K562 (cell line): ENCODE measurements around the gene SLC16A13. TPM values are rescaled to one million over a fixed set of nuclear protein-coding genes. Genes with fewer than 3 reads are reported as not detected.
A peak's percentile ranks its signal among the peaks of the same experiment; 100 is the strongest.

Source experiments
- ADNP ChIP-seq: fragments of 200-800 bp; sonication (Bioruptor generic); IDR thresholded peaks from 2 replicates; pipeline ENCODE4 v1.6.1; 2016; ENCODE audit warnings: missing genetic modification characterization, missing compliant biosample characterization
- HSF4 ChIP-seq: fragments of 250-450 bp; sonication (Bioruptor Pico); IDR thresholded peaks from 2 replicates; pipeline ENCODE4 v2.1.2; 2022; ENCODE audit warnings: mild to moderate bottlenecking, moderate library complexity, borderline replicate concordance
- KDM5B ChIP-seq: fragments of 200-600 bp; sonication (generic); IDR thresholded peaks from 2 replicates; pipeline ENCODE4 v1.6.1; 2012; ENCODE audit warnings: low read depth, mild to moderate bottlenecking, moderate library complexity, low read length, control low read depth, inconsistent platforms; ENCODE audit not compliant: insufficient replicate concordance
- KLF16 ChIP-seq: IDR thresholded peaks from 2 replicates; pipeline ENCODE4 v1.6.1; 2016; ENCODE audit warnings: antibody characterized with exemption
- MYNN ChIP-seq, 2 experiments: sonication (generic); formaldehyde crosslinking in 1 of 2; IDR thresholded peaks; 2 replicates each; pipeline versions ENCODE4 v1.5.0 to v1.6.1; 2016 to 2020; ENCODE audit warnings: antibody characterized with exemption in 1 of 2, missing genetic modification reagents in 1 of 2
- NFE2 ChIP-seq: IDR thresholded peaks from 2 replicates; pipeline ENCODE4 v1.6.1; 2014; ENCODE audit warnings: antibody characterized with exemption, low read depth
- OTX1 ChIP-seq: fragments of 450-650 bp; formaldehyde crosslinking; IDR thresholded peaks from 2 replicates; pipeline ENCODE4 v1.4.0; 2022; ENCODE audit warnings: mild to moderate bottlenecking
- PHF8 ChIP-seq: fragments of 200-600 bp; sonication (generic); IDR thresholded peaks from 2 replicates; pipeline ENCODE4 v1.6.1; 2012; ENCODE audit warnings: mixed run types, mild to moderate bottlenecking, inconsistent platforms, low read length, moderate library complexity, borderline replicate concordance
- POLR2B ChIP-seq: fragments of 450-650 bp; IDR thresholded peaks from 2 replicates; pipeline ENCODE4 v1.6.1; 2018; ENCODE audit warnings: low read depth; ENCODE audit not compliant: partially characterized antibody
- RCOR1 ChIP-seq, 2 experiments: IDR thresholded peaks; 2 replicates each; pipeline ENCODE4 v1.6.1; 2012; ENCODE audit warnings: low read depth in 2 of 2, low read length in 2 of 2, borderline replicate concordance in 1 of 2, improper control_type of control experiment in 1 of 2
- SP1 ChIP-seq: sonication (generic); formaldehyde crosslinking; IDR thresholded peaks from 2 replicates; pipeline ENCODE4 v1.8.1; 2022; ENCODE audit warnings: mild to moderate bottlenecking, missing genetic modification reagents
- STAG1 ChIP-seq: sonication (generic); formaldehyde crosslinking; IDR thresholded peaks from 2 replicates; pipeline ENCODE4 v1.5.0; 2020; ENCODE audit warnings: missing genetic modification reagents, borderline replicate concordance
- U2AF1 ChIP-seq: fragments of 200-400 bp; formaldehyde crosslinking; optimal IDR thresholded peaks from 2 replicates; pipeline ENCODE3; 2017; ENCODE audit warnings: mild to moderate bottlenecking, low read depth, low read length, moderate library complexity
- ZFX ChIP-seq: sonication (generic); formaldehyde crosslinking; IDR thresholded peaks from 2 replicates; pipeline ENCODE4 v1.8.0; 2022; ENCODE audit warnings: mild to moderate bottlenecking, missing genetic modification reagents, moderate library complexity
- ZNF507 ChIP-seq: conservative IDR thresholded peaks from 2 replicates; pipeline ENCODE4 v1.6.1; 2017; ENCODE audit warnings: missing genetic modification characterization, missing compliant biosample characterization
- polyA plus RNA-seq, 8 experiments: library from polyadenylated mRNA; depleted of rRNA in 4 of 8; stranded (reverse) in 5 of 8; unstranded in 3 of 8; fragments of >200 nt; fragmentation: Nextera tagmentation in 2 of 8; fragmentation: Illumina TruSeq in 1 of 8; extraction: Ambion mirVana in 2 of 8; extraction: Trizol in 1 of 8; gene quantifications; 2 replicates each; pipeline versions ENCODE4 v1.2.1 to v1.2.3, GENCODE V29; 2011 to 2014; ENCODE audit warnings: inconsistent platforms in 1 of 8, missing spikeins in 1 of 8
- total RNA-seq, 7 experiments: library from RNA; depleted of rRNA in 6 of 7; stranded (reverse); fragments of >200 nt in 6 of 7; fragmentation: Illumina TruSeq in 2 of 7; extraction: Trizol in 2 of 7; gene quantifications; 2 replicates each; pipeline versions ENCODE4 v1.2.1 to v1.2.3, GENCODE V29; 2011 to 2021; ENCODE audit warnings: low replicate concordance in 1 of 7
- TF ChIP-seq, protein P1 (sequence below), 2 experiments: fragments of 450-650 bp; formaldehyde crosslinking in 1 of 2; IDR thresholded peaks; 2 replicates each; pipeline versions ENCODE4 v1.4.0 to v1.6.1; 2014 to 2020; ENCODE audit warnings: mild to moderate bottlenecking in 2 of 2, borderline replicate concordance in 1 of 2, low read depth in 1 of 2
- TF ChIP-seq, protein P2 (sequence below): fragments of 200-800 bp; sonication (Bioruptor generic); IDR thresholded peaks from 2 replicates; pipeline ENCODE4 v1.6.1; 2017; ENCODE audit warnings: missing genetic modification characterization, missing compliant biosample characterization

SLC16A13 gene
- total and polyA plus RNA-seq, 9 of the 15 experiments (the other 6 are each of a cell fraction or from before 2014, with no cell fraction given): 0.04 to 5.6 (median 0.87) TPM

DNA sequence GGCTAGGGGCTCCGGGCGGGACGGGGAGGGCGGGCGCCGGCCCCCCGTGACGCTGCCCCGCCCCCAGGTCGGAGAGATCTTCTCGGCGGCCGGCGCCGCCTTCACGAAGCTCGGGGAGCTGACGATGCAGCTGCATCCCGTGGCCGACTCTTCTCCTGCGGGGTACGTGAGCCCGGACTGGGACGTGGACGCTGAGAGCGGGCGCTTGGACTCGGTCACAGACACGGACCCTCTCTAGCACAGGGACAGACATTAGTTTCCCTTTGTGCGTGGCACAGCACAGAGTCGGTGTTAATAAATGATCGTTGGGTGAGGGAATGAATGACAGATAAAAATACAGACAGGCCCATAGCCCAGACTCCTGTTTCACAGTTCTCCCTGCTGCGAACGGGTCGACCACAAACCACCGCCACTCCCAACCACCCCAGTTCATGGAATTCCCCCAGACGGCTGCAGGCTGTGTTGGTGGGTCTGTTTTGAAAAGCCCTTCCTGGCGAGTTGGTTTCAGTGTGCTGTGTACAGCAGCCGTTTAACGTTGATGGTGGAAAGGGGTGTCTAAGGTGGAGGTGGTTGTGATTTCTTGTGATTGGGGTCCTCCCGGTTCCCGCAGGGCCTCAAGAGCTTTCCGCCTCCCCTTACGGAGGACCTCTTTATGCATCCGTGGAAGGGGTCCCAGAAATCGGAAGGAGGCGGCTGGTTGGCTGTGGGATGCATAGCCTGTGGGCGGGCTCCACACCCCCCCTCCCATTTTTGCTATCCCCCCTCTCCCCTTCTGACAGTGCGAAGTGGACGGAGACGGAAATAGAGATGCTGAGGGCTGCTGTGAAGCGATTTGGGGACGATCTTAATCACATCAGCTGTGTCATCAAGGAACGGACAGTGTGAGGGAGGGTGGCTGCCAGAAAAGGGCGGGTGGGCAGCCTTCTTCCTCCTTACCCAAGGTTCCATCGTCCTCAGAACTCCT, 20.5 kb upstream of the SLC16A13 start (continued):
- TF ChIP-seq, protein P1, sequence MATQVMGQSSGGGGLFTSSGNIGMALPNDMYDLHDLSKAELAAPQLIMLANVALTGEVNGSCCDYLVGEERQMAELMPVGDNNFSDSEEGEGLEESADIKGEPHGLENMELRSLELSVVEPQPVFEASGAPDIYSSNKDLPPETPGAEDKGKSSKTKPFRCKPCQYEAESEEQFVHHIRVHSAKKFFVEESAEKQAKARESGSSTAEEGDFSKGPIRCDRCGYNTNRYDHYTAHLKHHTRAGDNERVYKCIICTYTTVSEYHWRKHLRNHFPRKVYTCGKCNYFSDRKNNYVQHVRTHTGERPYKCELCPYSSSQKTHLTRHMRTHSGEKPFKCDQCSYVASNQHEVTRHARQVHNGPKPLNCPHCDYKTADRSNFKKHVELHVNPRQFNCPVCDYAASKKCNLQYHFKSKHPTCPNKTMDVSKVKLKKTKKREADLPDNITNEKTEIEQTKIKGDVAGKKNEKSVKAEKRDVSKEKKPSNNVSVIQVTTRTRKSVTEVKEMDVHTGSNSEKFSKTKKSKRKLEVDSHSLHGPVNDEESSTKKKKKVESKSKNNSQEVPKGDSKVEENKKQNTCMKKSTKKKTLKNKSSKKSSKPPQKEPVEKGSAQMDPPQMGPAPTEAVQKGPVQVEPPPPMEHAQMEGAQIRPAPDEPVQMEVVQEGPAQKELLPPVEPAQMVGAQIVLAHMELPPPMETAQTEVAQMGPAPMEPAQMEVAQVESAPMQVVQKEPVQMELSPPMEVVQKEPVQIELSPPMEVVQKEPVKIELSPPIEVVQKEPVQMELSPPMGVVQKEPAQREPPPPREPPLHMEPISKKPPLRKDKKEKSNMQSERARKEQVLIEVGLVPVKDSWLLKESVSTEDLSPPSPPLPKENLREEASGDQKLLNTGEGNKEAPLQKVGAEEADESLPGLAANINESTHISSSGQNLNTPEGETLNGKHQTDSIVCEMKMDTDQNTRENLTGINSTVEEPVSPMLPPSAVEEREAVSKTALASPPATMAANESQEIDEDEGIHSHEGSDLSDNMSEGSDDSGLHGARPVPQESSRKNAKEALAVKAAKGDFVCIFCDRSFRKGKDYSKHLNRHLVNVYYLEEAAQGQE (IDR thresholded peaks at IDR 0.05; ENCODE audit: borderline replicate concordance): 0 out of 2 replicates have a peak, but pooled peaks have one; percentile 0
- TF ChIP-seq, protein P1 (CRISPR knock-in tag; IDR thresholded peaks at IDR 0.05; ENCODE audit: low read depth): no peak
- TF ChIP-seq ZFX (CRISPR knock-in tag) (peak; percentile 25; the same call in 1 of the 2 replicates), KDM5B (peak; percentile 60), KLF16 (no peak), OTX1 (no peak), RCOR1 (IDR thresholded peaks at IDR 0.05; ENCODE audit: borderline replicate concordance in 1 of 2, low read depth in 2 of 2, low read length in 2 of 2) (0 out of 4 replicates have a peak, but pooled peaks of 1 of the 2 experiments have one; percentile 35), PHF8 (peak; percentile 45; the same call in 1 of the 2 replicates), SP1 (CRISPR knock-in tag) (0 out of 2 replicates have a peak, but pooled peaks have one; percentile 1), STAG1 (CRISPR knock-in tag) (0 out of 2 replicates have a peak, but pooled peaks have one; percentile 10), HSF4 (CRISPR knock-in tag) (no peak), POLR2B (peak; percentile 28), NFE2 (peak; percentile 25; the same call in 1 of the 2 replicates), MYNN (IDR thresholded peaks at IDR 0.05) (peak; percentile 4; the same call in 1 of the 2 replicates), MYNN (CRISPR knock-in tag; IDR thresholded peaks at IDR 0.05) (no peak), U2AF1 (no peak), ADNP (tag) (no peak), ZNF507 (tag) (no peak)
- TF ChIP-seq, protein P2, sequence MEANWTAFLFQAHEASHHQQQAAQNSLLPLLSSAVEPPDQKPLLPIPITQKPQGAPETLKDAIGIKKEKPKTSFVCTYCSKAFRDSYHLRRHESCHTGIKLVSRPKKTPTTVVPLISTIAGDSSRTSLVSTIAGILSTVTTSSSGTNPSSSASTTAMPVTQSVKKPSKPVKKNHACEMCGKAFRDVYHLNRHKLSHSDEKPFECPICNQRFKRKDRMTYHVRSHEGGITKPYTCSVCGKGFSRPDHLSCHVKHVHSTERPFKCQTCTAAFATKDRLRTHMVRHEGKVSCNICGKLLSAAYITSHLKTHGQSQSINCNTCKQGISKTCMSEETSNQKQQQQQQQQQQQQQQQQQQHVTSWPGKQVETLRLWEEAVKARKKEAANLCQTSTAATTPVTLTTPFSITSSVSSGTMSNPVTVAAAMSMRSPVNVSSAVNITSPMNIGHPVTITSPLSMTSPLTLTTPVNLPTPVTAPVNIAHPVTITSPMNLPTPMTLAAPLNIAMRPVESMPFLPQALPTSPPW: peak; percentile 73
